Hepatocyte (in vitro differentiated cells): ENCODE measurements around the gene AGAP1. TPM values are rescaled to one million over a fixed set of nuclear protein-coding genes. Genes with fewer than 3 reads are reported as not detected.

Source experiments
- DNase-seq: peaks from one replicate; pipeline ENCODE4 v3.0.0-alpha.2; 2016; ENCODE audit warnings: low spot score
- H2AFZ ChIP-seq: fragments of 200-600 bp; sonication (generic); 2 replicates; pipeline ENCODE4 v1.6.0; 2016; ENCODE audit warnings: antibody characterized with exemption, mild to moderate bottlenecking
- H3K27ac ChIP-seq: fragments of 200-600 bp; sonication (generic); 2 replicates; pipeline ENCODE4 v1.5.1; 2016; ENCODE audit warnings: mild to moderate bottlenecking
- H3K27me3 ChIP-seq: fragments of 200-600 bp; sonication (generic); 2 replicates; pipeline ENCODE4 v1.6.1; 2016
- H3K36me3 ChIP-seq: fragments of 200-600 bp; sonication (generic); replicated peaks from 2 replicates; pipeline ENCODE4 v1.5.1; 2016; ENCODE audit warnings: low read depth; ENCODE audit not compliant: insufficient read depth
- H3K4me1 ChIP-seq: fragments of 200-600 bp; sonication (generic); 2 replicates; pipeline ENCODE4 v1.5.1; 2016; ENCODE audit warnings: mild to moderate bottlenecking, moderate library complexity; ENCODE audit not compliant: insufficient read depth
- H3K4me2 ChIP-seq: fragments of 200-600 bp; sonication (generic); 2 replicates; pipeline ENCODE4 v1.6.0; 2016
- H3K4me3 ChIP-seq: fragments of 200-600 bp; sonication (generic); 2 replicates; pipeline ENCODE4 v1.5.1; 2016; ENCODE audit warnings: mild to moderate bottlenecking
- H3K79me2 ChIP-seq: fragments of 200-600 bp; sonication (generic); 2 replicates; pipeline ENCODE4 v1.6.0; 2017; ENCODE audit warnings: mild to moderate bottlenecking
- H3K9me2 ChIP-seq: fragments of 200-600 bp; sonication (generic); replicated peaks from 2 replicates; pipeline ENCODE4 v1.6.0; 2017; ENCODE audit warnings: mild to moderate bottlenecking; ENCODE audit not compliant: insufficient read depth
- H3K9me3 ChIP-seq: fragments of 200-600 bp; sonication (generic); 2 replicates; pipeline ENCODE4 v1.5.1; 2016; ENCODE audit warnings: low read depth, mild to moderate bottlenecking
- H4K20me1 ChIP-seq: fragments of 200-600 bp; sonication (generic); 2 replicates; pipeline ENCODE4 v1.6.0; 2016; ENCODE audit warnings: mild to moderate bottlenecking; ENCODE audit not compliant: insufficient read depth, poor library complexity, severe bottlenecking
- EZH2 ChIP-seq: fragments of 200-600 bp; sonication (generic); IDR thresholded peaks from 2 replicates; pipeline ENCODE4 v1.6.1; 2016; ENCODE audit warnings: antibody characterized with exemption, mild to moderate bottlenecking, borderline replicate concordance
- EZH2phosphoT487 ChIP-seq: fragments of 200-600 bp; sonication (generic); IDR thresholded peaks from one replicate; pipeline ENCODE4 v1.6.1; 2018; ENCODE audit warnings: antibody characterized with exemption, mild to moderate bottlenecking, low read depth, moderate library complexity; ENCODE audit not compliant: unreplicated experiment, severe bottlenecking
- WGBS: methylation state at CpG from one replicate; pipeline ENCODE4 v1.1.6; 2016; ENCODE audit warnings: low lambda C conversion rate; ENCODE audit errors: missing lambda C conversion rate; 5-methylcytosine and 5-hydroxymethylcytosine counted together
- polyA plus RNA-seq: library from polyadenylated mRNA; unstranded; fragments of >200 nt; fragmentation: Nextera tagmentation; extraction: Ambion mirVana; gene quantifications from 2 replicates; pipeline ENCODE4 v1.2.1, GENCODE V29; 2016
- total RNA-seq: library from RNA; depleted of rRNA; stranded (reverse); fragments of >200 nt; gene quantifications from 2 replicates; pipeline ENCODE4 v1.2.3, GENCODE V29; 2014
- TF ChIP-seq, protein P1 (sequence below): fragments of 200-600 bp; sonication (generic); IDR thresholded peaks from 2 replicates; pipeline ENCODE4 v1.5.1; 2016; ENCODE audit warnings: antibody characterized with exemption, mild to moderate bottlenecking; ENCODE audit not compliant: poor library complexity

The AGAP1 gene
- total and polyA plus RNA-seq, 2 experiments from 2014 or later, result 12.1 to 20.0 TPM

DNA sequence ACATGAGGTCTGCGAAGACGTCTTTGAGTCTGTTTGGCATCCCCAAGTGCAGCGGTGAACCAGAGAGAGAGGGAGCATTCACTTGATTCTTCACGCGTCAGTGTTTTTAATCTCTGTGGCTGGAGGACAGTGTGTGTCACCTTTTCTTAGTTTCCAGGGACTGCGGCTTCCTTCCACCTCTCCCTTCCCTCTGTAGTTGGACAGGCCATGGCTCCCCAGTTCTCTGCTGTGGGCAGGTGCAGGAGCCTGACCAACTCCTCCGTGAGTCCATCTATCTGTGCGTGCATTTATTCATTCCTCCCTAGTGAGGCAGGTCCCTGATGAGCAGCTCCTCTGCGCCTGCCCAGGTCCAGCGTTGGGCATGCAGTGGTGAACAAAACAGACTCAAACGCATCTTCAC lies 42.9 kb downstream of the AGAP1 start:
- Histone ChIP-seq H3K9me2 (no peaks in the 10 kb centered on the region), H4K20me1 (peaks cover 37% of the 10 kb centered on the region), H3K36me3 (no peaks in the 10 kb centered on the region), H2AFZ (no peak overlapping the region), H3K27ac (no peak overlapping the region), H3K79me2 (peaks cover 72% of the 10 kb centered on the region), H3K4me1 (no peaks in the 10 kb centered on the region), H3K9me3 (no peaks in the 10 kb centered on the region), H3K4me3 (no peak overlapping the region), H3K27me3 (no peaks in the 10 kb centered on the region), H3K4me2 (no peak overlapping the region)
- TF ChIP-seq, protein P1, sequence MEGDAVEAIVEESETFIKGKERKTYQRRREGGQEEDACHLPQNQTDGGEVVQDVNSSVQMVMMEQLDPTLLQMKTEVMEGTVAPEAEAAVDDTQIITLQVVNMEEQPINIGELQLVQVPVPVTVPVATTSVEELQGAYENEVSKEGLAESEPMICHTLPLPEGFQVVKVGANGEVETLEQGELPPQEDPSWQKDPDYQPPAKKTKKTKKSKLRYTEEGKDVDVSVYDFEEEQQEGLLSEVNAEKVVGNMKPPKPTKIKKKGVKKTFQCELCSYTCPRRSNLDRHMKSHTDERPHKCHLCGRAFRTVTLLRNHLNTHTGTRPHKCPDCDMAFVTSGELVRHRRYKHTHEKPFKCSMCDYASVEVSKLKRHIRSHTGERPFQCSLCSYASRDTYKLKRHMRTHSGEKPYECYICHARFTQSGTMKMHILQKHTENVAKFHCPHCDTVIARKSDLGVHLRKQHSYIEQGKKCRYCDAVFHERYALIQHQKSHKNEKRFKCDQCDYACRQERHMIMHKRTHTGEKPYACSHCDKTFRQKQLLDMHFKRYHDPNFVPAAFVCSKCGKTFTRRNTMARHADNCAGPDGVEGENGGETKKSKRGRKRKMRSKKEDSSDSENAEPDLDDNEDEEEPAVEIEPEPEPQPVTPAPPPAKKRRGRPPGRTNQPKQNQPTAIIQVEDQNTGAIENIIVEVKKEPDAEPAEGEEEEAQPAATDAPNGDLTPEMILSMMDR, result no peak
- TF ChIP-seq EZH2, result no peak
- TF ChIP-seq EZH2phosphoT487, result no peak
- WGBS, result 96% methylated on average over 11 of the region's 11 CpGs
- no peak for DNase-seq

DNA sequence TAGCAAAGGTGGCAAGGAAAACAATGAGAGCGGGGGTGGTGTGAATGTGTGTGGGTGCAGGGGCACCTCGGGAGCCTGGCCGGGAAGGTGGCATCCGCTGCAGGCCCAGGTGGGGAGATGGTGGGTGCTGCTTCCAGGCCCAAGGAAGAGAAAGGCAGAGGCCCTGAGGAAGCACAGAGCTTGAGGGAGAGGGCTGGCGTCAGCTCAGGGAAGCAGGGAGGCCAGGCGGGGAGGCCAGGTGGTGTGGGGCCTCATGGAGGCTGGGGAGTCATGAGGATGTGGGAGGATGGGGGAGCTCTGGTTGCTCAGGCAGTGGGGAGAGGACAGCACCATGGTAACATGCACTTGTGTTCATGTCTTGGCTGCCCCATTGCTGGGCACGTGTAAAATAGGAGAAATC lies 43.3 kb downstream of the AGAP1 start:
- H3K9me2 ChIP-seq, result no peaks in the 10 kb centered on the region
- no peak for TF ChIP-seq EZH2
- DNase-seq, result no peak
- no peaks in the 10 kb centered on the region for H3K4me1 ChIP-seq
- no peak overlapping the region for H3K27ac ChIP-seq
- H3K79me2 ChIP-seq, result peaks cover 70% of the 10 kb centered on the region
- no peaks in the 10 kb centered on the region for H3K9me3 ChIP-seq
- no peak overlapping the region for H3K4me2 ChIP-seq
- no peak overlapping the region for H3K4me3 ChIP-seq
- H4K20me1 ChIP-seq, result peaks cover 38% of the 10 kb centered on the region
- no peaks in the 10 kb centered on the region for H3K36me3 ChIP-seq
- WGBS, result 95% methylated on average over 7 of the region's 7 CpGs
- no peak overlapping the region for H2AFZ ChIP-seq
- H3K27me3 ChIP-seq, result no peaks in the 10 kb centered on the region

DNA sequence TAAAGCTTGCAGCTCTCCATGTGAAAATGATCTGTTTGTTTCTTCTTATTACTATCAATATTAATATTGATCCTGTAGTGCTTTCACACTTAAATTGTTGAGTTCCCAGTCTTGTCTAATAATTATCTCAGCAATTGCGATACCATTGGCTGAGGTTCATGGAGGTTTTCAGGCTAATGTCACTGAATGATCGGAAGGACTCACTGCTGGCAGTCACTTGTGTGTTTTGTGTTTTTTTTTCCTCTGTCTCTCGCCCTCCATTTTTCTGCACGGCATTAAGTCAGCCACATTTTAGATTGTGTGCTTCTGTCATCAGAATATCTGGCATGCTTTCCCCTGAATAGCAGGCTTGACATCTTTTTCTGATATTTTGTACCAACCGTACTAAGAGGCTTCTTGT lies 43.7 kb downstream of the AGAP1 start:
- H3K36me3 ChIP-seq, result no peaks in the 10 kb centered on the region
- 85% methylated on average over 5 of the region's 5 CpGs for WGBS
- no peak overlapping the region for H3K4me3 ChIP-seq
- no peak for DNase-seq
- no peaks in the 10 kb centered on the region for H3K9me2 ChIP-seq
- H3K9me3 ChIP-seq, result no peaks in the 10 kb centered on the region
- peaks cover 38% of the 10 kb centered on the region for H4K20me1 ChIP-seq
- H2AFZ ChIP-seq, result no peak overlapping the region
- peaks cover 72% of the 10 kb centered on the region for H3K79me2 ChIP-seq
- TF ChIP-seq EZH2 (no peak), EZH2phosphoT487 (no peak)
- TF ChIP-seq, protein P1, result no peak
- H3K27me3 ChIP-seq, result no peaks in the 10 kb centered on the region
- no peaks in the 10 kb centered on the region for H3K4me1 ChIP-seq
- no peak overlapping the region for H3K27ac ChIP-seq
- H3K4me2 ChIP-seq, result no peak overlapping the region

DNA sequence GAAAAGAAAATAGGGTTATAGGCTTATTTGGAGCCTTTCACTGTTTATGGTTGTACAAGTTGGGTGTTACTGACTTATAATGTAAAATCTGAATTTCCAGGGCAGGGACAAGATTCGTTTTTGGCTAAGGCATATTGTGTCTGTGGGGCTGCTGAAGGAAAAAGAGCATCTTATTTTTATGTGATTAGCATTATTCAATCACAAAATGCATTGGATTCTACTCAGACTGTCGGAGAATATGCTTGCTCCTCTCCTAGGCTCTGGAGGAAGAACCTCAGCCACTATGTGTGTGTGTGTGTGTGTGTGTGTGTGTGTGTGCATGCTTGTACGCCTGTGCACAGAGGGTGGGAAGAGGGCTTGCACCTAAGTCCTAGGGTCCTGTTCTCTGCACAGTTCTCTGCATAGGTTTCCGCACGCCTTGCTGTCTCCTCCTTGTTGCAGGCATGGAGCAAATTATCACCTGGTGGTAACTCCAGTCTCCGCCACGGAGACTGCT lies 44.3 kb downstream of the AGAP1 start:
- Histone ChIP-seq H2AFZ (no peak overlapping the region), H3K4me3 (no peak overlapping the region), H3K4me2 (no peak overlapping the region), H3K27ac (no peak overlapping the region), H3K36me3 (no peaks in the 10 kb centered on the region), H3K27me3 (no peaks in the 10 kb centered on the region), H3K9me3 (no peaks in the 10 kb centered on the region), H3K9me2 (no peaks in the 10 kb centered on the region), H4K20me1 (peaks cover 37% of the 10 kb centered on the region), H3K4me1 (no peaks in the 10 kb centered on the region), H3K79me2 (peaks cover 71% of the 10 kb centered on the region)
- no peak for DNase-seq
- no peak for TF ChIP-seq EZH2phosphoT487
- TF ChIP-seq, protein P1, result no peak
- no peak for TF ChIP-seq EZH2
- WGBS, result 79% methylated on average over 7 of the region's 7 CpGs
